ENCODE data around the gene PROSER2.

The PROSER2 gene

GRCh38 chr10:11869743-11870460 lies 46.7 kb downstream of the PROSER2 start:
- DNase-seq: no peak

GRCh38 chr10:11870461-11870780 lies 47.3 kb downstream of the PROSER2 start:
- DNase-seq: no peak

GRCh38 chr10:11870900-11871400 lies 47.8 kb downstream of the PROSER2 start:
- DNase-seq: no peak

GRCh38 chr10:11871466-11871865 lies 48.3 kb downstream of the PROSER2 start:
- DNase-seq: no peak

- DNase-seq: peak; percentile 70
These were observed 51.7 kb downstream of the PROSER2 start for GRCh38 chr10:11874568-11875493.

GRCh38 chr10:11875494-11876281 lies 52.5 kb downstream of the PROSER2 start:
- no peak for DNase-seq

GRCh38 chr10:11876324-11876723 lies 53.2 kb downstream of the PROSER2 start:
- no peak for DNase-seq

GRCh38 chr10:11876805-11877590 lies 53.8 kb downstream of the PROSER2 start:
- DNase-seq: no peak

GRCh38 chr10:11877591-11877905 lies 54.4 kb downstream of the PROSER2 start:
- no peak for DNase-seq

GRCh38 chr10:11878776-11879175 lies 55.6 kb downstream of the PROSER2 start:
- no peak for DNase-seq

GRCh38 chr10:11879387-11880094 lies 56.4 kb downstream of the PROSER2 start:
- DNase-seq: no peak

GRCh38 chr10:11880151-11881029 lies 57.2 kb downstream of the PROSER2 start:
- no peak for DNase-seq

GRCh38 chr10:11881030-11881476 lies 57.9 kb downstream of the PROSER2 start:
- DNase-seq: no peak

- DNase-seq: no peak
These were observed 58.6 kb downstream of the PROSER2 start for GRCh38 chr10:11881477-11882417.

GRCh38 chr10:11882646-11883375 lies 59.7 kb downstream of the PROSER2 start:
- DNase-seq: no peak

- no peak for DNase-seq
These were observed 61.7 kb downstream of the PROSER2 start for GRCh38 chr10:11884706-11885423.

- no peak for DNase-seq
These were observed 62.4 kb downstream of the PROSER2 start for GRCh38 chr10:11885437-11886137.

GRCh38 chr10:11886138-11886474 lies 63.0 kb downstream of the PROSER2 start:
- DNase-seq: no peak

Measured in stimulated activated CD4-positive, alpha-beta T cell treated with anti-CD3 and anti-CD28 coated beads, Interleukin-15, amount 100 ng/mL, for 24 hours (primary cell).